ENCODE data around the gene TBXAS1. TPM values are rescaled to one million over a fixed set of nuclear protein-coding genes. Genes with fewer than 3 reads are reported as not detected.

Gene TBXAS1
- total and polyA plus RNA-seq, 2 of the 8 experiments (the other 6 are each of a cell fraction or from before 2014, with no cell fraction given): 0.86 to 2.1 TPM

GRCh38 chr7:139884441-139884840, 55.4 kb downstream of the TBXAS1 start:
- H3K9ac ChIP-seq (replicated peaks in 1 of 4; ENCODE audit: extremely low read depth in 1 of 4, low read depth in 3 of 4, low read length in 3 of 4): no peak overlapping the region
- POLR2A ChIA-PET (ENCODE audit: partially characterized antibody): no interaction called here
- H4K91ac ChIP-seq (replicated peaks; ENCODE audit: insufficient read length, low read length): no peak overlapping the region
- no peak overlapping the region for H3K23ac ChIP-seq (ENCODE audit: insufficient read length)
- CTCF ChIA-PET (ENCODE audit: partially characterized antibody): interaction anchor here (0.8 to 0.9 kb wide), 2 partner anchors 157 to 265 kb away, joined by 3 read pairs; no protein-coding TSS in a partner anchor
- H2BK20ac ChIP-seq (ENCODE audit: low read length): no peak overlapping the region
- no peak overlapping the region for H3K4me3 ChIP-seq (ENCODE audit: extremely low read depth in 1 of 4, insufficient read depth in 2 of 4, low read depth in 3 of 4, low read length in 4 of 4)
- no peak overlapping the region for H2BK120ac ChIP-seq (replicated peaks; ENCODE audit: low read depth, low read length)
- no peaks in the 10 kb centered on the region for H3K4me1 ChIP-seq (replicated peaks in 1 of 4; ENCODE audit: control insufficient read depth in 3 of 4, insufficient read depth in 4 of 4, low read length in 3 of 4)
- no peak overlapping the region for H2BK12ac ChIP-seq (ENCODE audit: low read depth, low read length)
- no peak overlapping the region for H4K8ac ChIP-seq (ENCODE audit: extremely low read depth, insufficient read depth, low read length)
- no peak overlapping the region for H4K5ac ChIP-seq (ENCODE audit: insufficient read length, low read depth, low read length)
- H3K79me1 ChIP-seq (ENCODE audit: low read depth, low read length): no peaks in the 10 kb centered on the region
- H3K4me2 ChIP-seq (ENCODE audit: insufficient read depth in 1 of 2, low read depth in 2 of 2, low read length in 2 of 2): no peak overlapping the region
- H2BK5ac ChIP-seq (ENCODE audit: low read depth, low read length): no peak overlapping the region
- no peak overlapping the region for H3K4ac ChIP-seq (replicated peaks; ENCODE audit: insufficient read length, low read depth, low read length)
- no peak overlapping the region for H2AK5ac ChIP-seq (ENCODE audit: low read depth, low read length)
- no peaks in the 10 kb centered on the region for H3K27me3 ChIP-seq (replicated peaks in 1 of 4; ENCODE audit: control insufficient read depth in 3 of 4, extremely low read depth in 1 of 4, insufficient read depth in 3 of 4, low read length in 3 of 4)
- no peak overlapping the region for H3K27ac ChIP-seq (ENCODE audit: low read depth, low read length)
- H3K9me3 ChIP-seq (ENCODE audit: insufficient read depth in 2 of 2, low read depth in 1 of 2, low read length in 1 of 2): no peaks in the 10 kb centered on the region
- no peaks in the 10 kb centered on the region for H3K23me2 ChIP-seq (ENCODE audit: low read depth, low read length)
- H3K14ac ChIP-seq (ENCODE audit: insufficient read length): no peak overlapping the region
- no peak overlapping the region for H3K18ac ChIP-seq (ENCODE audit: extremely low read depth, low read length)
- H3K79me2 ChIP-seq (ENCODE audit: control insufficient read depth in 1 of 2, insufficient read depth in 2 of 2, low read length in 2 of 2): no peaks in the 10 kb centered on the region
- no peak for FAIRE-seq
- H3K36me3 ChIP-seq (ENCODE audit: control insufficient read depth in 2 of 4, insufficient read depth in 4 of 4, low read length in 3 of 4): no peaks in the 10 kb centered on the region
- no peaks in the 10 kb centered on the region for H4K20me1 ChIP-seq (replicated peaks in 1 of 2; ENCODE audit: control insufficient read depth in 1 of 2, insufficient read depth in 2 of 2, low read length in 2 of 2)
- WGBS, 2 experiments (ENCODE audit: extremely low coverage in 1 of 2, insufficient coverage in 1 of 2, insufficient read length in 1 of 2, insufficient replicate concordance in 2 of 2, low coverage in 1 of 2, low lambda C conversion rate in 2 of 2, missing lambda C conversion rate in 1 of 2): 96% methylated on average over 7 of the region's 7 CpGs; no CpG with 5 or more reads in 1 of the 2 experiments
- no peak overlapping the region for H2BK15ac ChIP-seq (ENCODE audit: low read length)
- H3K56ac ChIP-seq (replicated peaks; ENCODE audit: insufficient read length, low read depth, low read length): no peak overlapping the region
- H2AFZ ChIP-seq (ENCODE audit: low read length): no peak overlapping the region
- no peak for DNase-seq (ENCODE audit: low read depth in 1 of 2, low spot score in 2 of 2)
- TF ChIP-seq RFX5 (IDR thresholded peaks at IDR 0.05; ENCODE audit: borderline replicate concordance, low read depth, low read length): no peak
- TF ChIP-seq POLR2AphosphoS5 (IDR thresholded peaks at IDR 0.05; ENCODE audit: low read depth, low read length): no peak
- TF ChIP-seq EGR1 (IDR thresholded peaks at IDR 0.05; ENCODE audit: borderline replicate concordance, low read depth, low read length): no peak
- TF ChIP-seq NRF1 (IDR thresholded peaks at IDR 0.05; ENCODE audit: low read depth, low read length): no peak
- TF ChIP-seq CEBPB (IDR thresholded peaks at IDR 0.05; ENCODE audit: low read depth, low read length): no peak
- no peak for TF ChIP-seq CTBP2 (IDR thresholded peaks at IDR 0.05; ENCODE audit: borderline replicate concordance, insufficient read depth, insufficient read length, low read length)
- TF ChIP-seq SRF (IDR thresholded peaks at IDR 0.05; ENCODE audit: low read depth, low read length): no peak
- no peak for TF ChIP-seq KDM1A (IDR thresholded peaks at IDR 0.05; ENCODE audit: borderline replicate concordance, low read length)
- no peak for TF ChIP-seq POU5F1 (IDR thresholded peaks at IDR 0.05; ENCODE audit: low read depth, low read length)
- TF ChIP-seq EZH2 (IDR thresholded peaks at IDR 0.05; ENCODE audit: low read depth, low read length, severe bottlenecking): no peak
- TF ChIP-seq CREB1 (IDR thresholded peaks at IDR 0.05): no peak
- no peak for TF ChIP-seq E2F6 (IDR thresholded peaks at IDR 0.05)
- TF ChIP-seq SUZ12 (IDR thresholded peaks at IDR 0.05; ENCODE audit: low read length): no peak
- no peak for TF ChIP-seq SP1 (IDR thresholded peaks at IDR 0.05; ENCODE audit: low read depth, low read length)
- TF ChIP-seq TBP (IDR thresholded peaks at IDR 0.05; ENCODE audit: low read depth, low read length): no peak
- no peak for TF ChIP-seq SP4 (IDR thresholded peaks at IDR 0.05; ENCODE audit: low read length)

All from H1 (cell line).